ENCODE measurements around the gene USP50. TPM values are rescaled to one million over a fixed set of nuclear protein-coding genes. Genes with fewer than 3 reads are reported as not detected.

The USP50 gene
- total RNA-seq, 1 experiment from 2014 or later: not detected

- DNase-seq: no peak
- Histone ChIP-seq H4K8ac (replicated peaks; ENCODE audit: insufficient read length, low read depth, low read length) (no peak overlapping the region), H3K4ac (ENCODE audit: low read depth, low read length) (no peak overlapping the region), H2BK12ac (ENCODE audit: insufficient read length, low read depth, low read length) (no peak overlapping the region), H2BK20ac (ENCODE audit: low read depth, low read length, poor library complexity, severe bottlenecking) (no peak overlapping the region), H3K9ac (ENCODE audit: extremely low read depth, insufficient read length, low read length) (no peak overlapping the region), H3K4me2 (ENCODE audit: insufficient read depth, insufficient read length, low read length) (no peak overlapping the region), H2BK5ac (ENCODE audit: insufficient read length, low read length) (no peak overlapping the region), H4K5ac (ENCODE audit: insufficient read length, low read depth, low read length) (no peak overlapping the region), H3K4me1 (ENCODE audit: insufficient read depth, low read length) (no peaks in the 10 kb centered on the region), H3T11ph (ENCODE audit: low read length) (no peak overlapping the region), H3K27ac (ENCODE audit: insufficient read length, low read depth, low read length) (no peak overlapping the region), H3K56ac (ENCODE audit: insufficient read length, low read depth, low read length) (no peak overlapping the region), H3K23me2 (ENCODE audit: insufficient read length, low read depth, low read length, poor library complexity, severe bottlenecking) (no peaks in the 10 kb centered on the region), H4K20me1 (ENCODE audit: control insufficient read depth, insufficient read depth, insufficient read length) (no peaks in the 10 kb centered on the region), H2BK15ac (ENCODE audit: low read depth, low read length) (no peak overlapping the region), H4K91ac (ENCODE audit: insufficient read length, low read depth, low read length) (no peak overlapping the region), H3K79me1 (ENCODE audit: insufficient read depth, low read depth, low read length, poor library complexity, severe bottlenecking) (no peaks in the 10 kb centered on the region), H3K79me2 (ENCODE audit: insufficient read depth, low read length) (no peaks in the 10 kb centered on the region), H2BK120ac (ENCODE audit: low read depth, low read length, poor library complexity, severe bottlenecking) (no peak overlapping the region), H3K14ac (ENCODE audit: insufficient read depth, low read length) (no peak overlapping the region), H3K18ac (ENCODE audit: insufficient read length, low read depth, low read length) (no peak overlapping the region), H3K23ac (ENCODE audit: insufficient read length, low read depth, low read length) (no peak overlapping the region), H3K27me3 (ENCODE audit: insufficient read depth, low read length) (no peaks in the 10 kb centered on the region), H2AK5ac (ENCODE audit: insufficient read length, low read length) (no peak overlapping the region), H3K9me3 (ENCODE audit: control insufficient read depth, low read depth, low read length) (no peaks in the 10 kb centered on the region), H2AFZ (ENCODE audit: low read length) (no peak overlapping the region)
- no CpG with 5 or more reads among the region's 2 CpGs for WGBS (ENCODE audit: extremely low coverage, insufficient read length, low lambda C conversion rate)
- H3K4me3 Mint-ChIP-seq: no peak overlapping the region
- H3K36me3 Mint-ChIP-seq (ENCODE audit: insufficient read depth in 1 of 3, low read depth in 3 of 3): peaks cover 2 to 16% (median 10%) of the 10 kb centered on the region in 3 experiments; a peak in 5 of 7 replicates
- H3K9me3 Mint-ChIP-seq: no peaks in the 10 kb centered on the region; a peak in 1 of 5 replicates
- H3K4me1 Mint-ChIP-seq: 0 out of 4 replicates have a peak, but pooled peaks cover 0 to under 1% of the 10 kb centered on the region in 2 experiments
- no peaks in the 10 kb centered on the region; the same call in 1 of the 2 replicates for H3K27me3 Mint-ChIP-seq (ENCODE audit: low read depth)
- TF ChIP-seq, protein P1, sequence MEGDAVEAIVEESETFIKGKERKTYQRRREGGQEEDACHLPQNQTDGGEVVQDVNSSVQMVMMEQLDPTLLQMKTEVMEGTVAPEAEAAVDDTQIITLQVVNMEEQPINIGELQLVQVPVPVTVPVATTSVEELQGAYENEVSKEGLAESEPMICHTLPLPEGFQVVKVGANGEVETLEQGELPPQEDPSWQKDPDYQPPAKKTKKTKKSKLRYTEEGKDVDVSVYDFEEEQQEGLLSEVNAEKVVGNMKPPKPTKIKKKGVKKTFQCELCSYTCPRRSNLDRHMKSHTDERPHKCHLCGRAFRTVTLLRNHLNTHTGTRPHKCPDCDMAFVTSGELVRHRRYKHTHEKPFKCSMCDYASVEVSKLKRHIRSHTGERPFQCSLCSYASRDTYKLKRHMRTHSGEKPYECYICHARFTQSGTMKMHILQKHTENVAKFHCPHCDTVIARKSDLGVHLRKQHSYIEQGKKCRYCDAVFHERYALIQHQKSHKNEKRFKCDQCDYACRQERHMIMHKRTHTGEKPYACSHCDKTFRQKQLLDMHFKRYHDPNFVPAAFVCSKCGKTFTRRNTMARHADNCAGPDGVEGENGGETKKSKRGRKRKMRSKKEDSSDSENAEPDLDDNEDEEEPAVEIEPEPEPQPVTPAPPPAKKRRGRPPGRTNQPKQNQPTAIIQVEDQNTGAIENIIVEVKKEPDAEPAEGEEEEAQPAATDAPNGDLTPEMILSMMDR (conservative IDR thresholded peaks at IDR 0.05): no peak
- H3K27ac Mint-ChIP-seq: no peak overlapping the region
These were observed 10.3 kb upstream of the USP50 start for GRCh38 chr15:50556642-50557371.

All from H9 (cell line).